ENCODE data around the gene SSU72. TPM values are rescaled to one million over a fixed set of nuclear protein-coding genes. Genes with fewer than 3 reads are reported as not detected.

The SSU72 gene
- total RNA-seq, result 100 to 1,000 TPM; 122 to 174 (median 146) TPM

DNA sequence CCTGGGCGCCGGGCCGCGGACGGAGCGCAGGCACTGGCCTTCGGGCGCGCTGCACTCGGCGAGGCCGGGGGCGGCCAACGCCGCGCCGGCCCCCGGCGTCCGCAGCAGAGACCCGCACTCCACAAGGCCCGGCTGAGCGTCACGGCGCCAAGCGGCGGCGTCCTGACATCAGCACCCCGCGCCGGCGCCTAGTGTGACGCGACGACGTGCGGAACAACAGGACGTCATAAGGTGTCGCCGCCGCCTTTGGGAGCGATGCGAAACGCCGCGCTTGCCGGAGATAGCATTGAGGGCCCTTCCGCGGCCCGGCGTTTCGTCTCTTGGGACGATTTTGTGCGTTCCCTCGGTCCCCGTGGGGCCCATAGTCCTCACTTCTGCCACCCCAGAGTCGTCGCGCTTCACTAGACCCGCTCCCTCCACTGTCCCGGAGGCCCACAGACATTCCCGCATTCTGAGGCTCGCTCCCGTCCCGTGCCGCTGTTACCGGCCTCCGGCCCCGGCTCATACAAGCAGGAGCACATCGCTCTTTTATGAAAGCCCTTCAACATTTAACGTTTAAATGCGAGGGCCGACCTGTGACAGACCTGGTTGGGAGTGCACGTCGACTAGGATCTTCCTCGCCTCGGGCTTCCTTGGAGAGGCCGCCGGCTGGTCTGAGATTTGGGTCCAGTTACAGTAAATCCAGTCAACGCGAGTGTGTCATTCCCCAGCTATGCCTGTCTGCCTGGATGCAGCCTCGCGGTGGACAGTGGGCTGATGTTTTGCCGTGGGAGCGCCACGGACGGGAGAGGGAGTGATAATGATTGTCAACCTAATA, at the start of gene SSU72:
SSU72 (minus strand) TSS at position 143 of the 817 bp plus-strand sequence. CDS start 306 bp downstream, outside the sequence.
- DNase-seq, result peak; percentile 88 to 99
- Histone ChIP-seq H3K9me3 (no peaks in the 10 kb centered on the region), H3K27me3 (no peaks in the 10 kb centered on the region), H3K4me1 (peaks cover 25 to 46% (median 32%) of the 10 kb centered on the region in 4 donors), H3K27ac (peak within 1 kb of the TSS; percentile 94 to 100 (median 100)), H3K4me3 (peak within 1 kb of the TSS; percentile 67 to 94 (median 85)), H3K36me3 (peaks cover 0 to 11% (median 4%) of the 10 kb centered on the region in 4 donors)
- ATAC-seq (ENCODE audit: low FRiP score in 2 of 2), result peak; percentile 94 to 95
- 0% methylated on average over 4 to 63 of the region's 87 CpGs for WGBS, 2 donors
- peak; percentile 82 to 98 (median 96) for TF ChIP-seq POLR2A (IDR thresholded peaks at IDR 0.05)
- TF ChIP-seq EP300 (IDR thresholded peaks at IDR 0.05), result peak in 1 of 4 donors; percentile 61
- TF ChIP-seq POLR2AphosphoS5 (IDR thresholded peaks at IDR 0.05), result peak; percentile 96 to 99
- TF ChIP-seq, protein P1, sequence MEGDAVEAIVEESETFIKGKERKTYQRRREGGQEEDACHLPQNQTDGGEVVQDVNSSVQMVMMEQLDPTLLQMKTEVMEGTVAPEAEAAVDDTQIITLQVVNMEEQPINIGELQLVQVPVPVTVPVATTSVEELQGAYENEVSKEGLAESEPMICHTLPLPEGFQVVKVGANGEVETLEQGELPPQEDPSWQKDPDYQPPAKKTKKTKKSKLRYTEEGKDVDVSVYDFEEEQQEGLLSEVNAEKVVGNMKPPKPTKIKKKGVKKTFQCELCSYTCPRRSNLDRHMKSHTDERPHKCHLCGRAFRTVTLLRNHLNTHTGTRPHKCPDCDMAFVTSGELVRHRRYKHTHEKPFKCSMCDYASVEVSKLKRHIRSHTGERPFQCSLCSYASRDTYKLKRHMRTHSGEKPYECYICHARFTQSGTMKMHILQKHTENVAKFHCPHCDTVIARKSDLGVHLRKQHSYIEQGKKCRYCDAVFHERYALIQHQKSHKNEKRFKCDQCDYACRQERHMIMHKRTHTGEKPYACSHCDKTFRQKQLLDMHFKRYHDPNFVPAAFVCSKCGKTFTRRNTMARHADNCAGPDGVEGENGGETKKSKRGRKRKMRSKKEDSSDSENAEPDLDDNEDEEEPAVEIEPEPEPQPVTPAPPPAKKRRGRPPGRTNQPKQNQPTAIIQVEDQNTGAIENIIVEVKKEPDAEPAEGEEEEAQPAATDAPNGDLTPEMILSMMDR (IDR thresholded peaks at IDR 0.05), result peak in 4 of 6 experiments; percentile 30 to 58 (median 49)

DNA sequence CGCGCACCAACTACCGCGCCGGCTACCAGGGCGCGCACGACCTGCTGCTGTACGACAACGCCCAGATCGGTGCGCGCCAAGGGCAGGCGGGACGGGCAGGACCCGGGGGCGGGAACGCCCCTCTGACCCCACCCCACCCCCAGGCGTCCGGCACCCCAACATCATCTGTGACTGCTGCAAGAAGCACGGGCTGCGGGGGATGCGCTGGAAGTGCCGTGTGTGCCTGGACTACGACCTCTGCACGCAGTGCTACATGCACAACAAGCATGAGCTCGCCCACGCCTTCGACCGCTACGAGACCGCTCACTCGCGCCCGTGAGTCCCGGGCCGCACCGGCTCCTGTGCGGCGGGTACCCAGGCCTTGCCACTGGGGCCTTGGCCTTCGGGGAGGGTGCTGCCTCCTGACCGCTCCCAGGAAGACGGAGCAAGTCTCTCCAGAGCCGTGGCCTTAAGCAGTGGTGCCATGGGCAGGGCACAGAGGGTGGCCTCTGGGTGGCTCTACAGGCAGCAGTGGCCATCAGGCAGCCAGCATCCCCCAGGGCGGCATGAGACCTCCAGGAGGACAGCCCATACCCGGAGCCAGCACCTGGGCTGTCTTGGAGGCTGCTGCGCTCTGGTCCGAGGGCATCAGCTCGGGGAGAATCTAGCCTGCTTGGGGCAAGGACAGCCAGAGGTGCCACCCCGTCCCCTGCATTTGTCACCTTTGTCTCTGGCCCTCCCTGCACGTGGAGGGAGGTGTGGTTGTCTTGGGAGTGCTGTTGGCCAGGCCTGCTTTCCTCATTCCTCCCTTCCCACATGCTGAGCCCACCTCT, 49.2 kb upstream of the SSU72 start:
- Histone ChIP-seq H3K27ac (no peak overlapping the region), H3K9me3 (no peaks in the 10 kb centered on the region), H3K27me3 (peaks cover 0 to under 1% (median 0%) of the 10 kb centered on the region in 4 donors), H3K4me3 (no peak overlapping the region), H3K4me1 (peaks cover 0 to 9% (median 0%) of the 10 kb centered on the region in 4 donors), H3K36me3 (peaks cover 0 to 34% (median 8%) of the 10 kb centered on the region in 4 donors)
- WGBS, 2 donors, result 89 to 93% methylated on average over 31 to 50 of the region's 51 CpGs
- ATAC-seq (ENCODE audit: low FRiP score in 2 of 2), result no peak
- peak in 1 of 2 donors; percentile 79 for DNase-seq
- TF ChIP-seq POLR2A (IDR thresholded peaks at IDR 0.05) (no peak), POLR2AphosphoS5 (IDR thresholded peaks at IDR 0.05) (no peak), EP300 (IDR thresholded peaks at IDR 0.05) (no peak)
- TF ChIP-seq, protein P1 (IDR thresholded peaks at IDR 0.05), result no peak

DNA sequence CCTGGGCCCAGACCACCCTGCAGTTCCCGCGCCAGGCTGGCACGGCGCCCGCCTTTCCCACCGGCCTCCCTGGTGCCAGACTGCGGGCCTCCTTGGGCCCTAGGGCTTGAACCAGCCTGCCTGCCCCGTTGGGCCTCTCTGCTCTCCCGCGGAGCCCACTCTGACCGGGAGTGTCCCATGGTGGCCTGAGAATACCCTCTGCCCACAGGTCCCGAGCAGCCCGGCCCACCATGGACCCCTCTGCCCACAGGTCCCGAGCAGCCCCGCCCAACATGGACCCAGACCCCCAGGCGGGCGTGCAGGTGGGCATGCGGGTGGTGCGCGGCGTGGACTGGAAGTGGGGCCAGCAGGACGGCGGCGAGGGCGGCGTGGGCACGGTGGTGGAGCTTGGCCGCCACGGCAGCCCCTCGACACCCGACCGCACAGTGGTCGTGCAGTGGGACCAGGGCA, 48.5 kb upstream of the SSU72 start:
- Histone ChIP-seq H3K9me3 (no peaks in the 10 kb centered on the region), H3K4me3 (no peak overlapping the region), H3K27ac (no peak overlapping the region), H3K36me3 (peaks cover 0 to 30% (median 8%) of the 10 kb centered on the region in 4 donors), H3K4me1 (peaks cover 0 to 9% (median 0%) of the 10 kb centered on the region in 4 donors), H3K27me3 (no peaks in the 10 kb centered on the region)
- DNase-seq, result peak in 1 of 2 donors; percentile 87
- WGBS, 2 donors, result 93 to 99% methylated on average over 9 to 25 of the region's 33 CpGs
- no peak for ATAC-seq (ENCODE audit: low FRiP score in 2 of 2)
- TF ChIP-seq EP300 (IDR thresholded peaks at IDR 0.05) (no peak), POLR2A (IDR thresholded peaks at IDR 0.05) (no peak), POLR2AphosphoS5 (IDR thresholded peaks at IDR 0.05) (no peak)
- TF ChIP-seq, protein P1 (IDR thresholded peaks at IDR 0.05), result no peak

DNA sequence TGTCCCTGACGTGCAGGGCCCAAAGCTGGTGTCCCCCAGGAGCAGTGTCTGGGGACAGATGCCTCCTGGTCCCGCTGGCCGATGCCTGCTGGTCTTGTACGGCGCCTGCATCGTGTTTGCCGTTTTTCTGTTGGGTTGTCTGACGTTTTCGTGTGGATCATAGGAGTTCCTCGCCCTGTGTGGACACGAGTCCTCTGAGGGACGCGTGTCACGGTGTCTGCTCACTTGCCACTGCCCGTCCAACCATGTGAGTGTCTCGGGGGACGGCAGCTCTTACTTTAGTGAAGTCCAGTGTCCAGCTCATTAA, 48.1 kb upstream of the SSU72 start:
- Histone ChIP-seq H3K4me3 (no peak overlapping the region), H3K9me3 (no peaks in the 10 kb centered on the region), H3K36me3 (peaks cover 0 to 29% (median 9%) of the 10 kb centered on the region in 4 donors), H3K27ac (no peak overlapping the region), H3K27me3 (no peaks in the 10 kb centered on the region), H3K4me1 (peaks cover 0 to 9% (median 0%) of the 10 kb centered on the region in 4 donors)
- ATAC-seq (ENCODE audit: low FRiP score in 2 of 2) (no peak), DNase-seq (no peak)
- 91 to 97% methylated on average over 17 of the region's 17 CpGs for WGBS, 2 donors
- TF ChIP-seq, protein P1 (IDR thresholded peaks at IDR 0.05), result no peak
- TF ChIP-seq POLR2A (IDR thresholded peaks at IDR 0.05), result no peak
- TF ChIP-seq EP300 (IDR thresholded peaks at IDR 0.05), result no peak
- no peak for TF ChIP-seq POLR2AphosphoS5 (IDR thresholded peaks at IDR 0.05)
